Adipose tissue (tissue), 3 donors: Measurements from ENCODE around the gene SIGLEC10. TPM values are rescaled to one million over a fixed set of nuclear protein-coding genes. Genes with fewer than 3 reads are reported as not detected.
"Not testable (repeated sequence)": the region's sequence is repeated elsewhere in the genome, so short reads cannot be mapped to it uniquely, and the experiment has no call there.

Experiments
- H3K27ac ChIP-seq: one replicate; pipeline ENCODE4 v1.5.1; 2013; ENCODE audit warnings: low read depth, low read length
- WGBS, 3 donors: extraction: QIAGEN DNeasy Blood & Tissue Kit; methylation state at CpG; one replicate each; pipeline ENCODE4 v1.1.7; 2013; 5-methylcytosine and 5-hydroxymethylcytosine counted together
- polyA plus RNA-seq, 3 donors: library from polyadenylated mRNA; stranded (reverse); fragments of 200-250 nt; gene quantifications; one replicate each; pipeline ENCODE4 v1.2.3, GENCODE V29; 2013
- donor health status: healthy with polysubstance abuse.
- donor health status: Bipolar disorder and iron deficiency.
- donor health status: healthy.

The SIGLEC10 gene, protein sequence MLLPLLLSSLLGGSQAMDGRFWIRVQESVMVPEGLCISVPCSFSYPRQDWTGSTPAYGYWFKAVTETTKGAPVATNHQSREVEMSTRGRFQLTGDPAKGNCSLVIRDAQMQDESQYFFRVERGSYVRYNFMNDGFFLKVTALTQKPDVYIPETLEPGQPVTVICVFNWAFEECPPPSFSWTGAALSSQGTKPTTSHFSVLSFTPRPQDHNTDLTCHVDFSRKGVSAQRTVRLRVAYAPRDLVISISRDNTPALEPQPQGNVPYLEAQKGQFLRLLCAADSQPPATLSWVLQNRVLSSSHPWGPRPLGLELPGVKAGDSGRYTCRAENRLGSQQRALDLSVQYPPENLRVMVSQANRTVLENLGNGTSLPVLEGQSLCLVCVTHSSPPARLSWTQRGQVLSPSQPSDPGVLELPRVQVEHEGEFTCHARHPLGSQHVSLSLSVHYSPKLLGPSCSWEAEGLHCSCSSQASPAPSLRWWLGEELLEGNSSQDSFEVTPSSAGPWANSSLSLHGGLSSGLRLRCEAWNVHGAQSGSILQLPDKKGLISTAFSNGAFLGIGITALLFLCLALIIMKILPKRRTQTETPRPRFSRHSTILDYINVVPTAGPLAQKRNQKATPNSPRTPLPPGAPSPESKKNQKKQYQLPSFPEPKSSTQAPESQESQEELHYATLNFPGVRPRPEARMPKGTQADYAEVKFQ
- 1 to 10 TPM; 2.1 to 3.5 (median 2.4) TPM for polyA plus RNA-seq

DNA sequence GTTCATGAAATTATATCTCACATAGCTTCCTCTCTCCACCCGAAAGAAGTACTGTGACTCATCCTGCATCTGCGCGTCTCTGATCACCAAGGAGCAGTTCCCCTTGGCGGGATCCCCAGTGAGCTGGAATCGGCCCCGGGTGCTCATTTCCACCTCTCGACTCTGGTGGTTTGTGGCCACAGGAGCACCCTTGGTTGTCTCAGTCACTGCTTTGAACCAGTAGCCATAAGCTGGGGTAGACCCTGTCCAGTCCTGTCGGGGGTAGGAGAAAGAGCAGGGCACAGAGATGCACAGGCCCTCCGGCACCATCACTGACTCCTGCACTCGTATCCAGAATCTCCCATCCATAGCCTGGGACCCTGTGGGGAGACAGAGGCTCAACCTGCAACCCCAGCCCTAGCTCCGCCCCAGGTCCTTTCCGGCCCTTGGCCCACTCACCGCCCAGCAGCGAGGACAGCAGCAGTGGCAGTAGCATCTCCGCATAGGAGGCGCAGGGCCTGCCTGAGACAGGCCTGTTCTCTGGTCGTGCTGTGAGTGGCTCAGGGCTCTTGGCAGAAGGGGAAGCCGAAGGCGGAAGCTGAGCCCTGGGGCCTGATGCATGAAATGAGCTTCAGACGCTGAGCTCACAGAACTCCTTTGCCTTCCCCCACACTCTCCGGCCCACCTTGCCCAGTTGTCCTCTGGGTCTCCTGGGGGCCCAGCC is at the start of gene SIGLEC10:
SIGLEC10 (minus strand) TSS at position 536 of the 703 bp plus-strand sequence; CDS start at position 475, 61 bp downstream.
- H3K27ac ChIP-seq: no peak within 1 kb of the TSS
- 35 to 54% (median 42%) methylated on average over 20 to 21 of the region's 21 CpGs for WGBS, 3 donors

DNA sequence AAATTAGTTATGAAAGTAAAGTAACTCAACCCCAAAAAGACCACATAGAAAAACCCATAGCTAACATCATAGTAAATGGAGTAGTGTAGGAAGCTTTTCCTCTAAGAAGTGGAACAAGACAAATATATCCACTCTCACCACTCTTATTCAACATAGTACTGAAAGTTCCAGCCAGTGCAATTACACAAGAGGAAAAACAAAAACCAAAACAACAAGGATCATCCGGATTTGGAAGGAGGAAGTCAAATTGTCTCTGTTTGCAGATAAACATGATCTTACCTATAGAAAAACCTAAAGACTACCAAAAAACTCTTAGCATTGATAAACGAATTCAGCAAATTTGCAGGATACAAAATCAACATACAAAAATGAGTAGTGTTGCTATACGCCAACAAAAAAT is 49.3 kb upstream of the SIGLEC10 start:
- 44 to 51% (median 48%) methylated on average over 3 of the region's 3 CpGs for WGBS, 3 donors
- no peak overlapping the region for H3K27ac ChIP-seq

DNA sequence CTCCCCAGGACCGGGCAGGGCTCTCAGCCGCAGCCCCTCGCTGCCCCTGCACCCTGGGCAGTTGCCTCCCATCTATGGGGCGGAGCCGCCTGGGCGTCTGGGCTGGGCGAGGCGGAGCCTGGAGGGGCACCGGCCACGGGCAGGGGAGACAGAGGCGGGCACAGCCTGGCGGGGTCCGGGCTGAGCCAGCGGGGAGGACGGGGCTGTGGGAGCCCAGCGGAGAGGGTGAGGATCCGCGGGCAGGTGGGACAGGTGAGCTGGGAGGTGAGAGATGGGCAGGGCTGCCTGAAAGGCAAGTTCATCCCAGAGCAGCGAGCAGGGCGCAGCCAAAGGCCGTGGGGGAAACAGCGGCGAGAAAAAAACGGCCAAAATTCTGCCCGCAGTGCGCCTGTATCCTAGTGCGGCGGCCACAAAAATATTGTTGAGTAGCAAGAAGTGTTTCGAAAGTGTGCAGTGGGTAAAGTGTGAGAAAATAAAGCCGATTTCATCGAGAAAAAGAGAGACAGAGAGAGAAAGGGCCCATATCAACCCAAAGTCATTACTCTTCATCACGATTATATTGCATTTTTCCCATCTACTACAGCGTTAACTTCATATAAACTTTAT is 46.6 kb upstream of the SIGLEC10 start:
- WGBS, 3 donors: 25 to 40% (median 31%) methylated on average over 7 to 15 of the region's 33 CpGs
- H3K27ac ChIP-seq: not testable (repeated sequence)

DNA sequence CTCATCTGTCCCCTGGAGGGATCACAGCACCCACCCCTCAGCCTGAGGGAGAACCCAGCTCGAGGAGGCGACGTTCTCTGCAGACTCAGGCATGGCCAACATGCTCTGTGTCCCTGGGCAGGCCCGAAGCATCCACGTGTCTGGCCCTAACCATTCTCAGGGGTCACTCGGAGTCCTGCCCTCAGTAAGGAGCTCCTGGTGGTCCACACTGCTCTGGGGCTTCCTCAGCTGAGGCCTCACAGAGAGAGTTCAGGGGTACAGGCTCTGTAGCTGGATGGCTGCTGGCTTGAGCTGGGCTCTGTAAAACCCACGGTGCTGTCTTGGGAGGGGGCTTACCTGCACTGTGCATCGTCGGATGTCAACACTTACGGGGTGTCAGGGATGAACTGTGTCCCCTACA is 45.2 kb upstream of the SIGLEC10 start:
- no peak overlapping the region for H3K27ac ChIP-seq
- 64 to 83% (median 81%) methylated on average over 10 of the region's 10 CpGs for WGBS, 3 donors

DNA sequence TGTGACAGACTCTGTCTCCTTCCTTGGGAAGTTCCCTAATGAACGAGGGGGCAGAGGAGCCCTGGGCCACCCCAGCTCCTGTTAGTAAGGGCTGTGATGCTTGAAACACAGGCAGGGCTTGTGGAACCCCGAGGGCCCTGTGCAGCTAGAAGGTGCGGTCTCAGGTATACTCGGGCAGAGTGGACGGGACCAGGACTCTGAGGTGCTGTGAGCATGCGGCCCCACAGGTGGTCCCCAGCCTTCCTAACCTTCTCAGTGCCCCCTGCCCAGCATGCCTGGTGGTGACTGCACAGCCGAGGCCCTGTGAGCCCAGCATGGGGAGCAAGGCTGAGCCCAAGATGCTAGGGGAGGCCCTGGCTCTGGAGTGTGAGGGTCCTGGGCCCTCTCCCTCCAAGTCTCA is 44.8 kb upstream of the SIGLEC10 start:
- WGBS, 3 donors: 62 to 80% (median 80%) methylated on average over 7 of the region's 7 CpGs

DNA sequence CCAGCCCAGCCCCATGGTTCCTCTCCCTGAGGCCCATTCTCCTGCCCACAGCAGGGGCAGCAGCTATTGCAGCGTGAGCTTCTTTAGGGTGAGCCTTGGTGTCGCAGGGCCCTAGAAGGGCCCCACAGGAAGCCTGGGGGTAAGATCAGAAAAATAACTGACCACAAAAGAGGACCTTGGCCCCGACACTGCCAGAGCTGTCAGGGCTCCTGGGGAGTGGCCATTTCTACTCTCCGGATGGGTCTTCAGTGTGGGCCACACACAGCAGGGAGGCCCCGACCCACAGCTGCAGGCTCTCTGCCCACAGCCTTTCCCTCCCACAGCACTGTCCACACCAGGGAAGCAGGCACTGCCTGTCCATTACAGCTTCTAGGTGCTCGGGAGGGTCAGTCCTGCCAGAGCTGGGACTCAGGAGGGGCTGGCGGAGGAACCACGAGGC is 44.3 kb upstream of the SIGLEC10 start:
- 46 to 73% (median 59%) methylated on average over 8 of the region's 8 CpGs for WGBS, 3 donors
- no peak overlapping the region for H3K27ac ChIP-seq

More for the DNA sequence above, 44.8 kb upstream of the SIGLEC10 start:
- H3K27ac ChIP-seq: no peak overlapping the region

DNA sequence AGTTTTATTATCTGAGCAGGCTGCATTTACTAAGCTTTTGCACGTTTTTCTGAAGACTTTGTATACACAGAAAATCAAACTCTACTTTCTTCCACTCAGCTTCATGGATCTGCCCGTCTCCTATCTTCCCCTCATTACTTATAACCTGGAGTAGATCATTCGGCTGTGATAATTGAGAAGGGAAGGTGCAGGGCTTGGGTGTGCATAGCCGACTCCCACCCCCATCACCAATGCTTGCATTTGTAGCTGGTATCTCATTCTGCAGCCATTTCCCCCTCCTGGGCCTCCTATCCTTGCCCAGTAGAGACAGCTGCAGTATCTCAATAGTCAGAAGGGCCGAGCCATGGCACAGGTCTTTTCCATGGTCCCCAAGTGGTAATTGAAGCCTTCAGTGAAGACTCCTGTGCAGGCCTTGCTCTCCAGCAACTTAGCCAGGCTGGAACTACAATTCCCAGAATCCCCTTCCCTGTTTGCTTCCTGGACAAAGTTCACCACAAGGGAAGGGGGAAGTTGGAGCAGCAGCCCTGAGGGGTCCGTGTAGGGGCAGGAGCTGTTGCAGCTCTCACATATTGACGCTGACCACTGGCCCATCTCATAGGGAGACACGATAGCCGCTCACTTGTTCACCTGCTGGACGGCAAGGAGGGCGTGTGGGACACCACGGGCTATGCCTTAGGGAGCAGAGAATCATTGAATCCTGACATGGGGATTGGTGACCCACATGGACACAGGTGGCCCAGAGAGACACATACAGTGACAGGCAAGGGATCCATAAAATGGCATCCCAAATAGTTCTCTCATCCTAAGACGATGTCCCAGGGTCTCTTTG is 42.9 kb upstream of the SIGLEC10 start:
- WGBS, 3 donors: 49 to 60% (median 59%) methylated on average over 13 of the region's 13 CpGs
- H3K27ac ChIP-seq: no peak overlapping the region

DNA sequence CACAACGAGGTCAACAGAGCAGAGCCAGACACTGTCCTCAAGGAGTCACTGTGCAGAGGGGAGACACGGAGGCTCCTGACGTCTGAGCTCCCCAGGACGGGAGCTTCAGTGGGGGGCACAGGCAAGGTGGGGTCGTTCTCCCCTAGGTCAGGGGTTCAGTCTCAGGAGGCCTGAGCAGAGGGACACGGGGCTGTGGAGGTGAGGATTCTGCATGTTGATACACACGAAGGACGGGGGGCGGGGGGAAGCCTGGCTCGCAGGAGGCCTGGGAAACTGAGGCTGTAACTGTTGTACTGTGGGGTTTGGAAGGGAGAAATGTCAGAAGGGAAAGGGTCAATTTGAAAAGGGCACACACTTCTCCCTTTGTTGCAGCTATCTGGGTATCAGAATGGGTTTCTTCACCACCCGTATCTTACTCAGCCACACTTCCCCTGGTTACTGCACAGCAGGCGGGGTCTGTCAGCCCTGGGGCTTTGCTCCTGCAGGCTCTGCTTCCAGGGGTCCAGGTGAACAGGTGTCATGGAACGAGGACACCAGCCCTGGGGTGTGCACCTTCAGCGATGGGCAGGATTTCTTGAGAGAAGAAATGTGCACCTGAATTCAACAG is 41.6 kb upstream of the SIGLEC10 start:
- WGBS, 3 donors: 60 to 77% (median 75%) methylated on average over 14 of the region's 14 CpGs
- H3K27ac ChIP-seq: no peak overlapping the region

DNA sequence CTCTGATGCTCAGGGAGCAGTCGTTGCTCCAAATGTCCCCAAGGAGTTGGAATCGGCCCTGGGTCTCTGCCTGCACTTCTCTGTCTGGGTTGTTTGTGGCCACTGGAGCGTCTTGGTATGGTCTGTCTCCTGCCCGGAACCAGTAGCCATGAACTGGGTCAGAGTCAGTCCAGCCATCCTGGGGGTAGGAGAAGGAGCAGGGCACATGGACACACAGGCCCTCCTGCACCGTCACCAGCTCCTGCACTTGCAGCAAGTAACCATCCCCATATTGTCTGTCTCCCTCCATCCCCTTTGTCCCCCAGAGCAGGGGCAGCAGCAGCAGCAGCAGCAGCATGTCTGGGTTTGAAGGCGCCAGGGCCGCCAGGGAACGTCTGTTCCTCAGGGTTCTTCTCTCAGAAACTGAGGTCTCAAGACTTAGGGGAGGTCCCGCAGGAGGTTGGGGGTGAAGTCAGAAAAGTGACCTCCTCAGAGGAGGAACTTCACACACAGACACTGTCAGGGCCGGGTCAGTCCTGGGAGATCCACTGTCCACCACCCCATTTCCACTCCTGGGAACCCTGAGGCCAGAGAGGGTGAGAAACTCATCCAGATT is 40.7 kb upstream of the SIGLEC10 start, which contains the start of gene SIGLEC8:
SIGLEC8 (minus strand) TSS at position 404 of the 595 bp plus-strand sequence; CDS start at position 337, 67 bp downstream.
- 59 to 68% (median 65%) methylated on average over 10 of the region's 10 CpGs for WGBS, 3 donors
- no peak within 1 kb of the TSS for H3K27ac ChIP-seq

DNA sequence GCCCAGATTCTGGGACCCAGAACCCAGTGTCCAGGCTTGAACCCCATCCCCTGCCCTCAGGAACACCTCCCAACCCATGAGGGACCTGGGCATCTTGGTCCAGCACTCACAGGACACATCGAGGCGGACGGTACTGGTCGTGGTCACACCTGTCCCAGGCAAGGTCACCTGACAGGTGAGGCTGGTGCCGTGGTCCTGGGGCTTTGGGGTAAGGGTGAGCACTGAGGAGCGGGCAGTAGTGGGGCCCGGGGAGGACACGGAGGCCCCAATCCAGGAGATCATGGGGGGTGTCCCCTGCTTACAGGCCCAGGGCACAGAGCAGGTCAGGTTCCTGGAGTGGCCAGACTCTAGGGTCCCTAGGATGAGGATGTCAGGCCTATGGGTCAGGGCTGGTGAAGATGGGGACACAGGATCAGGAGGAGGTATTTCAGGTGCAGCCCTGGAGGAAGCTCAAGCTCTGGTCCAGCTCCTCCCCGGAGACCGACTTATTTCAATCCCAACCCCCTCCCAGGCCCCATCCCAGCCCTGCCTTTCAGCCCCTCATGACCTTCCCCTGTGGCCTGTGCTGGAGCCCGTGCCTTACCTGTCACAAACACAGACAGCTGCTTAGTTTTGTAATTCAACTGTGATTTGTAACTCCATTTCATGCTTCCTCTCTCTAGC is 40.0 kb upstream of the SIGLEC10 start:
- no peak overlapping the region for H3K27ac ChIP-seq
- WGBS, 3 donors: 71 to 82% (median 82%) methylated on average over 11 of the region's 11 CpGs

DNA sequence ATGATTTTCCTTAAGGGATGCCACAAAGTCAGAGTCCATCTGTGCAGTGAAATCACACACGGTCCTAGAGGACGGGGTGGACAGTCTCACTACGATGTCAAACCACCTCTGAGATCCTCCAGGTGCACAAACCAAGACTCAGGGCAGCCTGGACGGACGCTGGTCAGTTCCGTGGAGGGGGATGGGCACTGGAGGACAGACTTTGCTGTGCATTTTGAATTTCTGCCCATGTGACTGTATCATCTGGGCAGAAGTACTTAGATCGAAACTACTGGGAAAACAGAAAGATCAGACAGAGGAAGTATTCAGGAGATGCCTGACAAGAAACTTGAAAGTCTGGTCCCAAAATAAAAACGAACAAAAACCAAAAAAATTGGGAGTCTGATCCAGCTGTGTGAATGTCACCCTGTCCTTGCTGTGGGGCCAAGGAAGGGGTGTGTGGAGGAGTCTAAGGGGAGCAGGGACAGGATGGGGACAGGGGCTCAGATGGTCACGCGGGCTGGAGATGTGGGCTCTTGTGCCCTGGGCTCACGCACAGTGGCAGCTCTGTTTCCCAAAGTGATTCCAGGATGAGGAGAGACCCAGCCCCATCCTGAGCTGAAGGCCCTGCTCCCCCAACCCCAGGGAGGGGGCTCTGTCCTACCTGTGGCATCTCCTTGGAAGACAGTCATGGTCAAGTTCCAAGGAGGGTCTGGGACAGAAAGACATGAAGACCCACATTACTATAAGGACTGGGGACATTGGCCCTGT is 39.3 kb upstream of the SIGLEC10 start:
- WGBS, 3 donors: 63 to 72% (median 68%) methylated on average over 11 of the region's 11 CpGs
- H3K27ac ChIP-seq: no peak overlapping the region

DNA sequence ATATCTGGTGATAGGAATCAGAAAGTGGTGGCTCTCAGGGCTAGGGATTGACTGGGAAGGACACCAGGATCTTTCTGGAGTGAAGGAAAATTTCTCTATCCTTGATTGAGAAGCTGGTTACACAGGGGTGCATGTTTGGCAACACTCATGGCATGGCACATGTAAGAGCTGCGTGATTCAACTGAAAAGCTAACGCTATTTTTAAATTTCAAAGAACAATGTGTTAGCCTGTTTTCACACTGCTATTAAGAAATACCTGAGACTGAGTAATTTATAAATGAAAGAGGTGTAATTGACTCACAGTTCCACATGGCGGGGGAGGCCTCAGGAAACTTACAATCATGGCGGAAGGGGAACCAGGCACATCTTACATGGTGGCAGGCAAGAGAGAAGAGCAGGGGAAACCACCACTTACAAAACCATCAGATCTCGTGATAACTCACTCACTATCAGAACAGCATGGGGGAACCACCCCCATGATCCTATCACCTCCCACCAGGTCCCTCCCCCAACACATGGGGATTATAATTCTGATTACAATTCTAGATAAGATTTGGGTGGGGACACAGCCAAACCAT is 33.4 kb upstream of the SIGLEC10 start:
- WGBS, 3 donors: 74 to 85% (median 81%) methylated on average over 5 of the region's 5 CpGs
- H3K27ac ChIP-seq: no peak overlapping the region

DNA sequence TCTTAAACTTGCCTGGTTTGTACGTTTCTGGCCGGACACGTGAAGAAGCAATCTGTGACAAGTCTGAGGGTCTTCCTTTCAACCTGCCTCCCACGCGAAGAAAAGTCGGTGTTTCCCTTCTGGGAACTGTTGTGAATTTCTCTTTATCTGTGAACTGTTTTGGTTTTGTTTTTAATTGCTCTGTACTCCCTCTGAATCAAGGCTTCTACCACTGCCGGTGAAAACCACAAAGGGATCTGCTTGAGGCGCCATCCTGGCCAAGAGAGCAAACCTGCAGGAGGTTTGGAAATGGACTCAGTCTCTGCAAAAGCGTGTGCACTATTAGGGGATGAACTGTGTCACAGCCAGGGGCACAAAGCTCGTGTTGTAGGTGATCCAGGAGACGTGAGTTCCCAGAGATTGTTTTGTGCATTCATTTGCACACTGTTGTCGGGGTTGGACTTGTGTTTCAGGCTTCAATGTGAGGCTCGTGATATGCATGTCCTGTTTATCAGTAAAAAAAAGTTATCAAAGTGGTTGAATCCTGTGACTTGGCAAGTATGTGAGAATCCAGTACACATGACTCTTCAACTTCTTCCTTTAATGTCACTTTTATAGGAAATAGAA is 31.1 kb upstream of the SIGLEC10 start:
- H3K27ac ChIP-seq: no peak overlapping the region
- 34 to 56% (median 34%) methylated on average over 13 of the region's 13 CpGs for WGBS, 3 donors

DNA sequence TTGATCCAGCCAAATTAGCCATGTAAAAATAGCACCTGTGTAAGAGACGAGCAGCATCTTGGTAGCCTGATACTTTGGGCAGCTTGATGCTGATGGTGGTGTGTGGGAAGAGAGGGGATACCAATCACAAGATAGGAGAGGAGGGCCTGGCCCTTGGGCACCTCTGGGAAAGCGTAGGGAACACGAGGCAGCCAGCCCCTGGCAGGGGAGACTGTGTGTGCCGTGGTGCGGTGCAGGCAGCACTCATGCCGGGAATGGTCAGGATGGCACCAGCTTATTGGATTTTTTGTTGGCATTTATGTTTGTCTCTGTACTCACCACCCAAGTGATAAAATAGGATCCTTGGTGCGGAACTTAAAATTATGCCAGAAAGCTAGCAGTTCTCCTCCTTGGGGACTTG is 30.6 kb upstream of the SIGLEC10 start:
- WGBS, 3 donors: 78 to 87% (median 84%) methylated on average over 7 of the region's 7 CpGs
- no peak overlapping the region for H3K27ac ChIP-seq

DNA sequence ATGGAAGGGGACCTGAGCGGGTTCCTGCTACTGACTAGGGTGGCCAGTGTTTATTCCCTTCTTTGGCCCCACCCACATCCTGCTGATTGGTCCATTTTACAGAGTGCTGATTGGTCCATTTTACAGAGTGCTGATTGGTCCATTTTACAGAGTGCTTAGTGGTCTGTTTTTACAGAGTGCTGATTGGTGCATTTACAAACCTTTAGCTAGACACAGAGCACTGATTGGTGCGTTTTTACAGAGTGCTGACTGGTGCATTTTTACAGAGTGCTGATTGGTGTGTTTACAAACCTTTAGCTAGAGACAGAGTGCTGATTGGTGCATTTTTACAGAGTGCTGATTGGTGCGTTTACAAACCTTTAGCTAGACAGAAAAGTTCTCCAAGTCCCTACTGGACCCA is 30.1 kb upstream of the SIGLEC10 start:
- 74 to 89% (median 76%) methylated on average over 3 of the region's 3 CpGs for WGBS, 3 donors
- H3K27ac ChIP-seq: not testable (repeated sequence)
